Choroid plexus epithelial cell (primary cell): ENCODE data around the gene GIPR.
A peak's percentile ranks its signal among the peaks of the same experiment; 100 is the strongest.

ENCODE experiments used
- DNase-seq: peaks from one replicate; pipeline ENCODE4 v3.0.0-alpha.2; 2010; ENCODE audit warnings: low read depth
- H3K4me3 ChIP-seq: 2 replicates; pipeline ENCODE4 v1.5.1; 2011; ENCODE audit warnings: low read depth, mild to moderate bottlenecking, control low read depth, low read length, moderate library complexity
- TF ChIP-seq, protein P1 (sequence below): conservative IDR thresholded peaks from 2 replicates; pipeline ENCODE4 v1.5.1; 2011; ENCODE audit warnings: low read depth, mild to moderate bottlenecking, control low read depth, inconsistent platforms, low read length, moderate library complexity

The GIPR gene

DNA sequence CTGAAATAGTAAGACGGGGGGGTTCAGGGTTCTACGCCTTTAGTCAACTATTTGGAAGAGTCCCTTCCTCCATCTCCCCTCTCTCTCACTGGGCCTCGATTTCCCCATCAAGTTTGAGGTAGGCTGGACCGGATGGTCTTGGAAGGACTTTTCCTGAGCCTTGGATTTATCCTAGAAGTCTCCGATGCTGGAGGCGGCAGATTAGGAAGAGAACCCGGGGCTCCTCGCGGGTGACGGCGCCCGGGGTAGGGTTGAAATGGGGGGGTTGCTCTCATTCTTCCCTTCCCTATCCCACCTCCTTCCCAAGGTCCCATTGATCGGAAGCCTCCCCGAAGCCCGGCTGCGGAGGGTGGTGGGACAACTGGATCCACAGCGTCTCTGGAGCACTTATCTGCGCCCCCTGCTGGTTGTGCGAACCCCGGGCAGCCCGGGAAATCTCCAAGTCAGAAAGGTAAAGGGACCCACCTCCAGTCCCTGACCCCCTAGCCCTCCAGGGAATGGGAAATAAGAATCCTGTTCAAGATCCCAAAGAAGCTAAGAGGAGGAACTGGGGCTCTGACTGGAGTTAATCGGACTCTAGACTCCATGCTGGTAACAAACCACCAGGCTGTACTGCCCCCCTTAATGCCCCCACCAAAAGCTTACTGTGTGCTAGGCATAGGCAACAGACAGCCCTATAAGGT, 25.2 kb downstream of the GIPR start:
- TF ChIP-seq, protein P1, sequence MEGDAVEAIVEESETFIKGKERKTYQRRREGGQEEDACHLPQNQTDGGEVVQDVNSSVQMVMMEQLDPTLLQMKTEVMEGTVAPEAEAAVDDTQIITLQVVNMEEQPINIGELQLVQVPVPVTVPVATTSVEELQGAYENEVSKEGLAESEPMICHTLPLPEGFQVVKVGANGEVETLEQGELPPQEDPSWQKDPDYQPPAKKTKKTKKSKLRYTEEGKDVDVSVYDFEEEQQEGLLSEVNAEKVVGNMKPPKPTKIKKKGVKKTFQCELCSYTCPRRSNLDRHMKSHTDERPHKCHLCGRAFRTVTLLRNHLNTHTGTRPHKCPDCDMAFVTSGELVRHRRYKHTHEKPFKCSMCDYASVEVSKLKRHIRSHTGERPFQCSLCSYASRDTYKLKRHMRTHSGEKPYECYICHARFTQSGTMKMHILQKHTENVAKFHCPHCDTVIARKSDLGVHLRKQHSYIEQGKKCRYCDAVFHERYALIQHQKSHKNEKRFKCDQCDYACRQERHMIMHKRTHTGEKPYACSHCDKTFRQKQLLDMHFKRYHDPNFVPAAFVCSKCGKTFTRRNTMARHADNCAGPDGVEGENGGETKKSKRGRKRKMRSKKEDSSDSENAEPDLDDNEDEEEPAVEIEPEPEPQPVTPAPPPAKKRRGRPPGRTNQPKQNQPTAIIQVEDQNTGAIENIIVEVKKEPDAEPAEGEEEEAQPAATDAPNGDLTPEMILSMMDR, result peak; percentile 92
- peak; percentile 74 for DNase-seq
- peak overlapping the region; percentile 78 for H3K4me3 ChIP-seq

DNA sequence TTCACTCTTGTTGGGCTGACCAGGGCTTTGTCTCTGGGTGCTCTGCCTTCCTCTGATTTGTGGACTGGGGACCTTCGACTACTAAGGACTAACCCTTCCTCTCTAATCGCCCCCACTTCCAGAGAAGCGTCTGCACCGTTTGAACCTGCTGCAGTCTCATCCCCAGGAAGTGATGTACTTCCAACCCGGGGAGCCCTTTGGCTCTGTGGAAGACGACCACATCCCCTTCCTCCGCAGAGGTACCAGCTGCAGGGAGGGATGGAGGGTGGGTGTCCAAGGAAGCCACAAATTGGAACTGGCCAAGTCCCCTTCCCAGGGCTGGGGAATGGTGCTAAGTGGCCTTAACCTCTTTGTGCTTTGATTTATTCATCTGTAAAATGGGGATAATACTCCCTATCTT, 33.7 kb downstream of the GIPR start:
- no peak overlapping the region for H3K4me3 ChIP-seq
- TF ChIP-seq, protein P1, result no peak

DNA sequence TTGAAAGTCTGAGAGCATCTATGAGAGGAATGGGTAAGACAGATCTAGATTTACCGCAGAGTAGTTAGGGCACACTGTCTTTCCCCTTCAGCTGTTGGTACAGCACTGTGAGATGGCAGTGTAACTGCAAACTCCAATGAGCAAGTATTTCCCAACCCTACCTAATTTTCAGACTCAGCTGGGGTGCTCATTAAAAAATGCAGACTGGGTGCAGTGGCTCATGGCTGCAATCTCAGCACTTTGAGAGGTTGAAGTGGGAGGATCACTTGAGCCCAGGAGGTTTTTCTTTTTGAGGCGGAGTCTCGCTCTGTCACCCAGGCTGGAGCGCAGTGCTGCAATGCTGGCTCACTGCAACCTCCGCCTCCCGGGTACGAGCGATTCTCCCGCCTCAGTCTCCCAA, 37.1 kb downstream of the GIPR start:
- TF ChIP-seq, protein P1, result no peak
- no peak for DNase-seq
- no peak overlapping the region for H3K4me3 ChIP-seq

More for the DNA sequence above, 33.7 kb downstream of the GIPR start:
- DNase-seq, result no peak

DNA sequence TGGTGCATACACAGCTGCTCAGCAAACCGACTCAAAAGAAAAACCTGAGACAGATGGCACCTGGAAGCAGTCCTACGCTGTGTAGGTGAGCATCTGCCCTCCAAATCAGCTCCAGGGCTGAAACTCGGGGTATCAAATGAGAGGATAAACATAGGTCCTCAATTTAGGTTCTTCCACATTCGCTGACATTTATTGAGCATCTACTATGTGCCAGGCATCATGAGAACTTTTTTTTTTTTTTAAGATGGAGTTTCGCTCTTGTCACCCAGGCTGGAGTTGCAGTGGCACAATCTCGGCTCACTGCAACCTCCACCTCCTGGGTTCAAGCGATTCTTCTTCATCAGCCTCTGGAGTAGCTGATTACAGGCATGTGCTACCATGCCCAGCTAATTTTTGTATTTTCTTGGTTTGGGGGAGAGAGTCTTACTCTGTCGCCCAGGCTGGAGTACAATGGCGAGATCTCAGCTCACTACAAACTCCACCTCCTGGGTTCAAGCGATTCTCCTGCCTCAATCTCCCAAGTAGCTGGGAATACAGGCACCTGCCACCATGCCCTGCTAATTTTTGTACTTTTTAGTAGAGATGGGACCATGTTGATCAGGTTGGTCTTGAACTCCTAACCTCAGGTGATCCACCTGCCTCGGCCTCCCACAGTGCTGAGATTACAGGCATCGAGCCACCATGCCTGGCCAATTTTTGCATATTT, 37.8 kb downstream of the GIPR start:
- TF ChIP-seq, protein P1, result no peak
- H3K4me3 ChIP-seq, result no peak overlapping the region
- DNase-seq, result no peak

DNA sequence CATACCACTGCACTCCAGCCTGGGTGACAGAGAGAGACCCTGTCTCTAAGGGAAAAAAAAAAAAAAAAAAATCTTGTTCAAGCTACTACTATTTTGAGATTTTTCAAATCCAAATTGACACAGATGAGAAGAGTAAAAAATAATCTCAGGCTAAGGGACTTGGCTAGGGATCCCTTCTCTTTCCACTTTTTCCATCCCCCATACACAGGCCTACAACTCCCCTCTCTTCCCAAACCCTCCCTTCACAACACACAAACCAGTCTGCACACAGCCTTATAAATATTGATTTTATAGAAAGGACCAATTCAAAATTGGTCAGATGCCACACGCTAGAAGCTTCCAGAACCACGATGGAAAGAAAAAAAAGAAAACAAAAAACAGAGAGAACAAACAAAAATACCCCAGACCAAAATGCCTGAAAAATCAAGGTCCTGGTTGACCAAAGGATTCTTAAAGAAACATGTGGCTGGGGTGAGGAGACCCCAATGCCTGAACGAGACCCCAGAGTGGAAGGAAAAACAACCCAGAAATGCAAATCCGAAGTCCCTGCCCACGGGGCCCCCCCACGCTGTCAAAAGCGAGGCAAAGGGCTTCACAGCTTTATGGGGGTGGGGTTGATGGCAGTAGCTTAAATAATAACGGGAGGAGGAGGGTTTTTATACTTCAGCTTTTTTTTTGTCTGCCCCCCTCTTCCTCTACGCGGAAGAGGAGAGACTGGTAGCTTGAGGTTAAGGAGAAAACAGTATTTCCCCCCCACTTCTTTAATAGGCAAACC, 42.5 kb downstream of the GIPR start:
- no peak overlapping the region for H3K4me3 ChIP-seq
- TF ChIP-seq, protein P1, result no peak
- no peak for DNase-seq

DNA sequence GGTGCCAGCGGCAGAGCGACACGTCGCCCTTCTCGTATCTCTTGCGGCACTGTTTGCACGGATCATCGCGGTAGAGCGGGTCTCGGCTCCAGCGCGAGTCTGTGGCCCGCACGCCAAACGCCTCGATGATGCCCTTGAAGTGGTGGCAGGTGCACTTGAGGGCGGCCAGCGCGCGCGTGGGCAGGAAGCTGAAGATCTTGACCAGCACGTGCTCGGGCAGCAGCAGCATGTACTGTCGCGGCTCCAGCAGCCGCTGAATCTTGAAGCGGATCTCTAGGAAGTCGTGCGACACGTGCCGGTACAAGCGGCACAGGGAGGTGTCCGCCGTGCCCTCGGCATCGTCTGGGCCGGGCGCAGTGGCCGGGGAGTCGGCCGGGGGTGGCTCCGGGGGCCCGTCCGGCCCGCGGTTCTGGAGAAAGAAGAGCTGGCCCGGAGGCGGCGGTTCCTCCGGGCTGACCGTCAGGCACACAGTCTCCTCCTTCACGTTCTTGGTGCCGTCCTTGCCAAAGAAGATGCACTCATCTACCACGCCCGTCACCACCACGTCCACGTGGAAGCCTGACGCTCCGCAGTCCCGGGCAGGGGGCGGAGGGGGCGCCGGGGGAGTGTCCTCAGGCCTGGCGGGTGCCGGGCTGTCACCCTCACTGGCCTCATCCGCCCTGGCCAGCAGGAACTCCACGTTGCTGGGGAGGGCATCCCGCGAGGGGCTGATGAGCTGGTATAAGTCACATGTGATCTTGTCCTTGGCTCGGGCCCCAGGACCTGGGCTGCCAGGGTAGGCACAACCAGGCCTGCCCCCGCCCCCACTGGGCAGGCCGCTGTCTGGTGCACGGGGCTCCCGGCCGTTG, 44.1 kb downstream of the GIPR start:
- H3K4me3 ChIP-seq, result no peak overlapping the region
- TF ChIP-seq, protein P1, result no peak
- no peak for DNase-seq
